Stomach (tissue), 4 donors: ENCODE results near the gene GRIA4.

Source experiments
- POLR2A ChIP-seq, 4 donors: fragments of 450-650 bp; IDR thresholded peaks; one replicate each; pipeline ENCODE4 v1.6.1; 2016; ENCODE audit warnings: antibody characterized with exemption in 4 of 4, control low read depth in 2 of 4, mild to moderate bottlenecking in 1 of 4, moderate library complexity in 1 of 4
- POLR2AphosphoS5 ChIP-seq, 3 donors: sonication (generic); formaldehyde crosslinking; IDR thresholded peaks; one replicate each; pipeline ENCODE4 v1.6.1; 2016; ENCODE audit warnings: antibody characterized with exemption in 3 of 3
- TF ChIP-seq, protein P1 (sequence below), 7 experiments: fragments of 450-650 bp in 4 of 7; fragments of 200-600 bp in 3 of 7; sonication (generic) in 3 of 7; IDR thresholded peaks; one replicate each; pipeline ENCODE4 v1.5.1; 2016 to 2019; ENCODE audit warnings: antibody characterized with exemption in 7 of 7, control low read depth in 2 of 7, mild to moderate bottlenecking in 1 of 7

DNA sequence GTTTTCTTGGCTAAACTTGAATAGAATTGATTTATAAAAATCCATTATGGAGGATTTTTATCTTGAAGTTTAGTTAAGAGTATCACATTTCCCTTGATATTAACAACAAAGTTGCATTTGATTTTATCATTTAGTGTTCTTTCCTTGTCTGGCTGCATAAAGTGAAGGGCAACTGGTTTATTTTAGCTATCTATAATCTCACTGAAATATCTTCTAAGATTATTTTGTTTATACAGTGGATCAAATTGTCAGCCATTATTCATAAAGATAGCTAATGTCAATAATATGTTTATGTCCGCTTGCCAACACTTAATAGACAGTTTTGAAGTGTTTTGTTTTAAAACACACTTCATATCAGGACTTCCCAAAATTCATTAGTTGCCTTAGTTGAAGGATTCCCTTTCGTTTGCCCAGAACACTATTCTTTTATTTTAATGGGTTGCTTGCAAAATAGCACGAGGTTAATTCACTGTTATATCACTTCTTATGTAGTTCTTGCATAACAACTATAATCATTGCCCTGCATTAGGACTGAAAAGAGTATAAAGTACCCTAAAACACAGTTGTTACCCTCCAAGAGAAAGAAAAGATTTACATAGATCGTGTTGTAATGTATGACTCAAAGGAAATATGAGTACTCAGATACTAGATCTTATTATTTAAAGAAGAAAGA is 339.2 kb downstream of the GRIA4 start:
- no peak for TF ChIP-seq POLR2AphosphoS5 (IDR thresholded peaks at IDR 0.05)
- TF ChIP-seq, protein P1, sequence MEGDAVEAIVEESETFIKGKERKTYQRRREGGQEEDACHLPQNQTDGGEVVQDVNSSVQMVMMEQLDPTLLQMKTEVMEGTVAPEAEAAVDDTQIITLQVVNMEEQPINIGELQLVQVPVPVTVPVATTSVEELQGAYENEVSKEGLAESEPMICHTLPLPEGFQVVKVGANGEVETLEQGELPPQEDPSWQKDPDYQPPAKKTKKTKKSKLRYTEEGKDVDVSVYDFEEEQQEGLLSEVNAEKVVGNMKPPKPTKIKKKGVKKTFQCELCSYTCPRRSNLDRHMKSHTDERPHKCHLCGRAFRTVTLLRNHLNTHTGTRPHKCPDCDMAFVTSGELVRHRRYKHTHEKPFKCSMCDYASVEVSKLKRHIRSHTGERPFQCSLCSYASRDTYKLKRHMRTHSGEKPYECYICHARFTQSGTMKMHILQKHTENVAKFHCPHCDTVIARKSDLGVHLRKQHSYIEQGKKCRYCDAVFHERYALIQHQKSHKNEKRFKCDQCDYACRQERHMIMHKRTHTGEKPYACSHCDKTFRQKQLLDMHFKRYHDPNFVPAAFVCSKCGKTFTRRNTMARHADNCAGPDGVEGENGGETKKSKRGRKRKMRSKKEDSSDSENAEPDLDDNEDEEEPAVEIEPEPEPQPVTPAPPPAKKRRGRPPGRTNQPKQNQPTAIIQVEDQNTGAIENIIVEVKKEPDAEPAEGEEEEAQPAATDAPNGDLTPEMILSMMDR (IDR thresholded peaks at IDR 0.05) = no peak
- TF ChIP-seq POLR2A (IDR thresholded peaks at IDR 0.05) = no peak
